ENCODE measurements around the gene USP38.
"Not testable (repeated sequence)": the region's sequence is repeated elsewhere in the genome, so short reads cannot be mapped to it uniquely, and the experiment has no call there.

Gene USP38

DNA sequence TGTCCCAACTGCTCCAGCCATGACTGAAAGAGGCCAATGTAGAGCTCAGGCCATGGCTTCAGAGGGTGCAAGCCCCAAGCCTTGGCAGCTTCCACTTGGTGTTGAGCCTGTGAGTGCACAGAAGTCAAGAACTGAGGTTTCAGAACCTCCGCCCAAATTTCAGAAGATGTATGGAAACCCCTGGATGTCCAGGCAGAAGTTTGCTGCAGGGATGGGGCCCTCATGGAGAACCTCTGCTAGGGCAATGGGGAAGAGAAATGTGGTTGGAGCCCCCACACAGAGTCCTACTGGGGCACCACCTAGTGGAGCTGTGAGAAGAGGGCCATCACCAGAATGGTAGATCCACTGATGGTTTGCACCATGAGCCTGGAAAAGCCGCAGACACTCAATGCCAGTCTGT, 83.0 kb downstream of the USP38 start:
- not testable (repeated sequence) for H3K9me3 ChIP-seq (ENCODE audit: control insufficient read depth, low read length)

DNA sequence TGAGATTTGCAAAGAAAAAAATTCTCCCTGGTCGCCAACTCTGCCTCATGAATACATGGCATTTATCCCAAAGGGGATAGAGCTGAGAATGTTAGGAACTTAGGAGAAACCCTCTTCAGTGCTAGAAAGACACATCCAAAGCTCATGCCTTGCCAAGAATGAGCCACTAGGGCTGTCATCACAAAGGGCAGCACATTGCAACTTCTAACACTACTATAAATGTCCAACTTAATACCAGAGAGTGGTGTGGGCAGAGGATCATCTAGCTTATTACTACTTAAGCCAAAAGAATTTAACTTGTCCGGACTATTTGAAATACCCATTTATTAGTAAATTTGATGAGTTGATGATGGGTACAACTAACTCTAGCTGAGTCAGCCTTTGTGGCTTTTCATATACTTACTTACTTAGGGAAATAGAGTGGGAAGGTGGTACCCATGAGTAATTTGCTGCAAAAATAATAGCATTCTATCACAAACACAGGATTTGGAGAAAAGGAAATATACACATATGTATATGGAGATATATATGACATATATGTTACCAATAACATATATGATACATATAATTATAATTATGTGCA, 85.6 kb downstream of the USP38 start:
- peaks cover 6% of the 10 kb centered on the region for H3K9me3 ChIP-seq (ENCODE audit: control insufficient read depth, low read length)
- DNase-seq (ENCODE audit: low read depth), result no peak
- H3K27me3 ChIP-seq (replicated peaks; ENCODE audit: control insufficient read depth, insufficient read depth, low read length), result no peaks in the 10 kb centered on the region
- no peaks in the 10 kb centered on the region for H3K4me1 ChIP-seq (ENCODE audit: control insufficient read depth, insufficient read depth, low read length)
- H3K9ac ChIP-seq (ENCODE audit: low read length), result no peak overlapping the region
- H3K4me3 ChIP-seq (ENCODE audit: low read length), result no peak overlapping the region
- no peaks in the 10 kb centered on the region for H3K36me3 ChIP-seq (ENCODE audit: control insufficient read depth, insufficient read depth, low read length, severe bottlenecking)

More for the DNA sequence above, 83.0 kb downstream of the USP38 start:
- not testable (repeated sequence) for H3K27me3 ChIP-seq (replicated peaks; ENCODE audit: control insufficient read depth, insufficient read depth, low read length); H3K36me3 ChIP-seq (ENCODE audit: control insufficient read depth, insufficient read depth, low read length, severe bottlenecking); DNase-seq (ENCODE audit: low read depth); H3K4me1 ChIP-seq (ENCODE audit: control insufficient read depth, insufficient read depth, low read length); H3K9ac ChIP-seq (ENCODE audit: low read length); H3K4me3 ChIP-seq (ENCODE audit: low read length)

Measured in adipocyte (in vitro differentiated cells).